PC-3 (cell line): ENCODE measurements around the gene PSMA7. TPM values are rescaled to one million over a fixed set of nuclear protein-coding genes. Genes with fewer than 3 reads are reported as not detected.
"Not testable (repeated sequence)": the region's sequence is repeated elsewhere in the genome, so short reads cannot be mapped to it uniquely, and the experiment has no call there.

Source experiments
- ATAC-seq: fragments of 200-7000 bp; cut with Tn5 transposase; 2 replicates; pipeline ENCODE4 v1.9.1; 2020; ENCODE audit warnings: mild to moderate bottlenecking, moderate library complexity
- BruUV-seq: library from RNA; stranded (reverse); fragments of 400-500 nt; replicated peaks from 2 replicates; lab custom pipeline; 2021; lab: Mats Ljungman, UMichigan
- CTCF ChIA-PET: fragments of 300-600 bp; sonication (Branson Sonifier 250); formaldehyde crosslinking; loops from one replicate; lab custom pipeline; 2022; ENCODE audit warnings: antibody characterized with exemption; lab: Charles Lee
- POLR2A ChIA-PET: fragments of 300-600 bp; sonication (Branson Sonifier 250); formaldehyde crosslinking; loops from one replicate; lab custom pipeline; 2022; ENCODE audit warnings: antibody characterized with exemption; ENCODE audit not compliant: unreplicated experiment; lab: Charles Lee
- DNase-seq: peaks from one replicate; pipeline ENCODE4 v3.0.0-alpha.2; 2015
- H2AFZ ChIP-seq: fragments of 300-600 bp; sonication (generic); 2 replicates; pipeline ENCODE4 v1.6.0; 2016; ENCODE audit warnings: antibody characterized with exemption, low read length
- H3F3A ChIP-seq: fragments of 300-600 bp; sonication (generic); one replicate; pipeline ENCODE4 v1.6.0; 2017; ENCODE audit warnings: antibody characterized with exemption, low read length, control low read depth, mild to moderate bottlenecking; ENCODE audit not compliant: unreplicated experiment
- H3K27ac ChIP-seq: fragments of 300-600 bp; sonication (generic); 2 replicates; pipeline ENCODE4 v1.5.1; 2016; ENCODE audit warnings: mild to moderate bottlenecking, low read length
- H3K27me3 ChIP-seq: fragments of 300-600 bp; sonication (generic); 2 replicates; pipeline ENCODE4 v1.6.1; 2016; ENCODE audit warnings: low read length, mixed read lengths
- H3K36me3 ChIP-seq: fragments of 300-600 bp; sonication (generic); 2 replicates; pipeline ENCODE4 v1.6.1; 2016; ENCODE audit warnings: low read depth, mixed run types, low read length, mixed read lengths
- H3K4me1 ChIP-seq: fragments of 300-600 bp; sonication (generic); 2 replicates; pipeline ENCODE4 v1.5.1; 2016; ENCODE audit warnings: low read length; ENCODE audit not compliant: insufficient read depth
- H3K4me2 ChIP-seq: fragments of 300-600 bp; sonication (generic); 2 replicates; pipeline ENCODE4 v1.6.0; 2016; ENCODE audit warnings: low read length
- H3K4me3 ChIP-seq: fragments of 300-600 bp; sonication (generic); 2 replicates; pipeline ENCODE4 v1.5.1; 2016; ENCODE audit warnings: mild to moderate bottlenecking, low read length, mixed read lengths
- H3K79me2 ChIP-seq: fragments of 300-600 bp; sonication (generic); 2 replicates; pipeline ENCODE4 v1.6.1; 2017; ENCODE audit warnings: low read length, mixed read lengths
- H3K9ac ChIP-seq: fragments of 300-600 bp; sonication (generic); 2 replicates; pipeline ENCODE4 v1.6.0; 2016; ENCODE audit warnings: mild to moderate bottlenecking, low read length
- H3K9me2 ChIP-seq: fragments of 300-600 bp; sonication (generic); replicated peaks from 2 replicates; pipeline ENCODE4 v1.6.1; 2016; ENCODE audit warnings: mixed run types, low read length, mixed read lengths
- H3K9me3 ChIP-seq: fragments of 300-600 bp; sonication (generic); 2 replicates; pipeline ENCODE4 v1.6.1; 2016; ENCODE audit warnings: low read length, mixed read lengths
- H4K20me1 ChIP-seq: fragments of 300-600 bp; sonication (generic); 2 replicates; pipeline ENCODE4 v1.6.1; 2016; ENCODE audit warnings: low read length, mixed read lengths
- CTCF ChIP-seq: fragments of 300-600 bp; sonication (generic); conservative IDR thresholded peaks from 2 replicates; pipeline ENCODE4 v1.5.1; 2017; ENCODE audit warnings: antibody characterized with exemption, low read depth, mild to moderate bottlenecking, low read length
- EZH2 ChIP-seq: fragments of 300-600 bp; sonication (generic); IDR thresholded peaks from one replicate; pipeline ENCODE4 v1.6.1; 2017; ENCODE audit warnings: antibody characterized with exemption, mild to moderate bottlenecking, low read length; ENCODE audit not compliant: unreplicated experiment
- EZH2phosphoT487 ChIP-seq: fragments of 300-600 bp; sonication (generic); IDR thresholded peaks from 2 replicates; pipeline ENCODE4 v1.6.1; 2018; ENCODE audit warnings: mild to moderate bottlenecking, antibody characterized with exemption, low read length, borderline replicate concordance
- intact Hi-C: fragments of 100-400 bp; cut with micrococcal nuclease; formaldehyde crosslinking; loops from 2 replicates; pipeline ENCODE4 v1.9.0; 2023
- total RNA-seq: library from RNA; depleted of rRNA; stranded (reverse); fragments of >200 nt; gene quantifications from 2 replicates; pipeline ENCODE4 v1.2.3, GENCODE V29; 2014

The PSMA7 gene
- total RNA-seq, 1 experiment from 2014 or later = 751 TPM

- H3F3A ChIP-seq = no peaks in the 10 kb centered on the region
- no peak for TF ChIP-seq EZH2phosphoT487
- no peak for TF ChIP-seq CTCF
- TF ChIP-seq EZH2 = no peak
- H3K36me3 ChIP-seq = no peaks in the 10 kb centered on the region
- no peak overlapping the region for H3K9ac ChIP-seq
- H3K9me3 ChIP-seq = no peaks in the 10 kb centered on the region
- H3K27me3 ChIP-seq = peaks cover 8% of the 10 kb centered on the region; the same call in 1 of the 2 replicates
- no peak overlapping the region for H3K27ac ChIP-seq
- DNase-seq (no peak), ATAC-seq (no peak)
- no peak overlapping the region for H2AFZ ChIP-seq
- 0 out of 2 replicates have a peak, but pooled peaks cover 4% of the 10 kb centered on the region for H3K4me1 ChIP-seq
- H3K9me2 ChIP-seq = no peaks in the 10 kb centered on the region
- ChIA-PET POLR2A (no interaction called here), CTCF (no interaction called here)
- no TSS peak for BruUV-seq
- no peaks in the 10 kb centered on the region for H3K79me2 ChIP-seq
- H3K4me2 ChIP-seq = no peak overlapping the region
- no peaks in the 10 kb centered on the region for H4K20me1 ChIP-seq
- no peak overlapping the region for H3K4me3 ChIP-seq
- intact Hi-C loops = no loop called here
Measured at GRCh38 chr20:62116558-62117361, 26.4 kb downstream of the PSMA7 start.

- H3K9me2 ChIP-seq, H3K9me3 ChIP-seq, H4K20me1 ChIP-seq, H3K27me3 ChIP-seq, DNase-seq, H3K79me2 ChIP-seq, POLR2A ChIA-PET, H3K4me1 ChIP-seq, H3K36me3 ChIP-seq, ATAC-seq, H3K4me2 ChIP-seq, H3K9ac ChIP-seq, intact Hi-C loops, H2AFZ ChIP-seq, H3K4me3 ChIP-seq, H3F3A ChIP-seq, H3K27ac ChIP-seq, CTCF ChIA-PET, BruUV-seq: not testable (repeated sequence)
Measured at GRCh38 chr20:62115800-62116407, 27.3 kb downstream of the PSMA7 start.

- Histone ChIP-seq H3K4me1 (no peaks in the 10 kb centered on the region), H3K36me3 (no peaks in the 10 kb centered on the region), H3K9ac (no peak overlapping the region), H3K9me3 (no peaks in the 10 kb centered on the region), H3K4me2 (no peak overlapping the region), H4K20me1 (no peaks in the 10 kb centered on the region), H3F3A (no peaks in the 10 kb centered on the region), H3K79me2 (no peaks in the 10 kb centered on the region), H3K4me3 (no peak overlapping the region), H3K27me3 (peaks cover 8% of the 10 kb centered on the region; the same call in 1 of the 2 replicates), H2AFZ (no peak overlapping the region), H3K9me2 (no peaks in the 10 kb centered on the region), H3K27ac (no peak overlapping the region)
- BruUV-seq = no TSS peak
- DNase-seq = no peak
- ATAC-seq = no peak
- TF ChIP-seq CTCF (no peak), EZH2phosphoT487 (no peak), EZH2 (no peak)
- CTCF ChIA-PET = no interaction called here
- POLR2A ChIA-PET = no interaction called here
- intact Hi-C loops = no loop called here
Measured at GRCh38 chr20:62114894-62115293, 28.3 kb downstream of the PSMA7 start.
